GM21825 (cell line): ENCODE results near the gene DCAF17.
"Not testable (repeated sequence)": the region's sequence is repeated elsewhere in the genome, so short reads cannot be mapped to it uniquely, and the experiment has no call there.

Experiments
- ATAC-seq: cut with Tn5 transposase; IDR thresholded peaks from one replicate; pipeline ENCODE4 v1.9.1; 2021; ENCODE audit warnings: mild to moderate bottlenecking, moderate library complexity; ENCODE audit not compliant: unreplicated experiment

Gene DCAF17

DNA sequence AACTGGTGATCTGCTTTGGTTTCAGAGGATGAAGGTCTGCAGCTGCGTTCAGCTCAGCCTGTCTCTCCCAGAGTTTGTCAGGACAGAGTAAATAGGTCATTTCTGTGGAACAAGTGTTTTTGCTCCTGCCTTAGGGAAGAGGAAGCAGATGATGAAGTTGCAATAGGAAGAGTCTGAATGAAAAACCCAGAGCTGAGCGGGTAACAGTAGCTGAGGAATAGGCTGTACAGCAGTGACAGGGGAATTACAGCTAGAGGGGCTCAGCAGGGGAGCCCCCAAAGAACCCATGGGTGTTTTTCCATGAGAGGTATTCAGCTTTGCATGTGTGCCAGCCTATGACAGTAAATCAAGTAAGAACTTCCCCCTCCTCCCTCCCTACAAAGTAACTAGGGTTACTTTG is 78.0 kb downstream of the DCAF17 start:
- no peak for ATAC-seq

DNA sequence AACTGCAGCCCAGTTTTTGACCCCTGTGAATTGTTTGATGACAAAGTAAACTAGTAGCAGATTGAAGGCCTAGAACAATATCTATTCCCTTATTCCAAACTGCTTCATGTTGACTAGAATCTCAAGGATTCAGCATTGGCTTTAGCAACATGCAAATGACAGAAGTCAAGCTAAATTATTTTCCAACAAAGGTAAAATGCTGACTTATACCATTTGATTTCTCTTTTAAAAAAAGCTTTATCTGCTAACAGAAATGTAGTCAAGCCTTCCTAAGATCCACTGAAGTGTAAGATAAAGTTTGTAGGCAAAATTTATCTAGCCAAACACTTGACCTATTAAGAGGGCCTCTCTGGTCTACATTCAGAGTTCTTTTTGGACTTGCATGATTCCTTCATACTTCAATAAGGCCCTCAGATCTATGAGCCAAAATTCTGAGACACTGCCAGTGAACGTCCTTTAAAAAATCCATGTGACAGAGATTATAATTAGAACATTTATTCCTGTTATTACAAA is 78.7 kb downstream of the DCAF17 start:
- no peak for ATAC-seq

DNA sequence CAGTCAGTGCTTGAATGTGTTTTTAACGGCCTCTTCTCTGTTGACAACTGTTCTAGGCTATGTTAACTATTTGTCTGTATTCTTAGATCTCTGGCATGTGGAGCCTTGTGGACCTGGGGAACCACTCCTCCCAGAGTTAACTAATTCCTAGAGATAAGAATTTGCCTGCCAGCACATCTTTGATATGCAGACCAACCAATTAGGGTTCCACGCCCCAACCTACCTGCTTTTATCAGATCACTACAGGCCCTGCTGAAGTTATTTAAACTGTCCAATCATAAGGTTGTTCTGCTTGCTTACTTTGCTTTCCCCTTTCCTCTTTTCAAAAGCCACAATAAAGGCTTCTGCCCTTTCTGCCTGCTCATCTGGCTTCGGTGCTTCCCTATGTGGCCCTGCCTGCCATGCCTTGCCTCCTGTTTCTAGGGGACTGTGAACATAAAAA is 79.7 kb downstream of the DCAF17 start:
- ATAC-seq, result peak; percentile 46

DNA sequence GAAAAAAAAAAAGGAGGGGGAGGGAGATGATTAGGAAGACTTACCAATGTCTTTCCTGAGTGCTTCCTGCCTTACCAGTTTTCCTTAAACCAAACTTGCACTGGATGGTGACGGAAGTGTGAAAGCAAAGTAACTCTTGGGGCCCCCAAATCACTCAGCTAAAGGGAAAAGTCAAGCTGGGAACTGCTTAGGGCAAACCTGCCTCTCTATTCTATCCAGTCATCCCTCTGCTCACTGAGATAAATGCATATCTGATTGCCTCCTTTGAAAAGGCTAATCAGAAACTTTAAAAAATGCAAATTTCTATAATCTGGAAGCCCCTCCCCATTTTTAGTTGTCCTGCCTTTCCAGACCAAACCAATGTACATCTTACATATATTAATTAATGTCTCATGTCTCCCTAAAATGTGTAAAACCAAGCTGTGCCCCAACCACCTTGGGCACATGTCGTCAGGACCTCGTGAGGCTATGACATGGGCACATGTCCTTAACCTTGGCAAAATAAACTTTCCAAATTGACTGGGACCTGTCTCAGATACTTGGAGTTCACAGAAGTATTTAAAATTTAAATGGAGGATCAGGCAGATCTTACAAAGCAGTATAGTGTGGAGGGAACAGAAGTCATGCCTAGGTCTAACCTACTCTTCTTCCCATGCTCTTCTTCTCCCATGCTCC is 81.0 kb downstream of the DCAF17 start:
- ATAC-seq, result no peak

DNA sequence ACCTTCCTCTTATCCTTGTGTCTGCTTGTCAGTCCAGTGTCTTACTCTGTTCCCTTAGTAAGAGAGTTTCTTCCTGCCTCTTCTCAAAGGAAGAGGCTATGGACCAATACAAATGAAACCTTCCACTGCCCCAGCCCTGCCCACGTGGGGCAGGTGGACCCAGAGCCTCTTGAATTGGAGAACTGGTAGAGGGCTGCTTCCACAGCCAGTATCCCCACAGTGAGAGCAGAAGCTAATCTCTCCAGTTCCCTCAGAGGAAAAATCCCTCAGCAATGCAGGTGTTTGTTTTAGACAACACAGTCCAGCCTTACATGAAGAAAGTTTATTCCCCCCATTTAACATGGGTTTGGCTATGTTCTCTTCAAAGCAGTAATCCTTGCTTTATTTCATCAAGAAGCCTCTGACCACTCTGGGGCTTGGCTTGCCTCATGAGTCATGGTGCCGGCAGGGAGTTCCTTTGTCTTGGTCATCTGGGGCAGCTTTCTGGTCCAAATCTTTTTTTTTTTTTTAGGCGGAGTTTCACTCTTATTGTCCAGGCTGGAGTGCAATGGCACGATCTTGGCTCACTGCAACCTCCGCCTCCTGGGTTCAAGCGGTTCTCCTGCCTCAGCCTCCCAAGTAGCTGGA is 81.8 kb downstream of the DCAF17 start:
- no peak for ATAC-seq

DNA sequence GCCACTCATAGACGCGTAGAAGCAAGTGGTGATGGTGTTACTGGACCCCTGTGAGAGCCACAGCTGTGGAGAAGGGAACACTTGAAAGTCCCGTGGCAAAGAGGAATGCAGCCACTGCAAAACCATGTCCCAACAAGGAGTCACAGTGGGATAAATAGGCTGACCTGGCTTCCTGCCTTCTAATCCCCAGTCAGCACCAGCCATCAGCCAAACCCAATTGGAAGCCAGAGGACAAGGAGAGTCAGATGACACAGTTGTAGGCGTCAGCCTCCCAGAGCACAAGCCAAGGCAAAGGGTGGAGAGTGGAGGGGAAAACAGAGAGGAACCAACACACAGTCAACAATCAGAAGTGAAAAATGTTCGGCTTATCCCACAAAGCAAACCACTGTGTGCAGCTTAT is 82.8 kb downstream of the DCAF17 start:
- ATAC-seq, result no peak

DNA sequence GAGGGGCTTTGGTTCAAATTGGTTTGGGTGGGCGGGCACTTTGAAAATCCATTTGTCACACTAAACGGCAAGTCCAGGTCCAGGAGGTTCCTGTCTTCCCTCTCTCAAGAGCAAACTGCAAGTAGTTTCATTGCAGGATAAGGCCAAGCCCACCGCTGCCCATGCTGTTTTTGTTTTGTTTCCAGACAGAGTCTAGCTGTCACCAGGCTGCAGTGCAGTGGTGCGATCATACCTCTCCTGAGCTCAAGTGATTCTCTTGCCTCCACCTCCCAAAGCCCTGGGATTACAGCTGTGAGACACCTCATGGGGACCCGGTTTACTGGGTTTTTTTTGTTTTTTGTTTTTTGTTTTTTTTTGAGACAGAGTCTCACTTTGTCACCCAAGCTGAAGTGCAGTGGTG is 86.4 kb downstream of the DCAF17 start:
- no peak for ATAC-seq

DNA sequence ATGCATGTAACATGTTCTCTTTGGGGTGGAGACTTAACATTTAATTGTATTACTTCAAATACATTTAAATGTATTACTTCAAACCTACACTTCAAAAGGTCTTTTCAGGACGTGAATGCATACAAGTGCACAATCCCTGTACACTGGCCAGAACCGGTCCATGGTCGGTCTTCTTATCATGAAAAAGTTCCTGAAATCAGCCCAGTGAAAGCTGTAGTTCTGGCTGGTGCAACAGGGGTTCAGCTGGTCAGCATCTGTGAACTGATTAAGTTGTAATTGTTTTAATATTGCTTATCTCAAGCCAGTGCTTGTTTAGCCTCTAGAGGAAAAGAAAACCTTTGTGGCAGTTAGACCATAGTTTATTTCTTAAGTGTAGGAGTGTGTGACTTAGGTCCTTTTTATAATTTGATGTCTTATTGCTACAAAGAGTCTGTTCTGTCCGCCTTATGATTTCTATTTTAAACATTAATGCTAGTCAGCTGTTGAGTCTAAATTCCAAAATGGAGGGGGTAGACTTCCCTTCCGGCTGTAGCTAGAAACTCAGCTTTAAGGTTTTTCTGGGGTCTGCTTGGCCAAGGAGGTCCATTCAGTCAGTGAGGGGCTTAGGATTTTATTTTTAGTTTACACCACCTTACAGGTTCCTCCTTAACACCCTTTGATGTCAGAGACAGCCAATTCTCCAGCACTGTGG is 87.5 kb downstream of the DCAF17 start:
- no peak for ATAC-seq

DNA sequence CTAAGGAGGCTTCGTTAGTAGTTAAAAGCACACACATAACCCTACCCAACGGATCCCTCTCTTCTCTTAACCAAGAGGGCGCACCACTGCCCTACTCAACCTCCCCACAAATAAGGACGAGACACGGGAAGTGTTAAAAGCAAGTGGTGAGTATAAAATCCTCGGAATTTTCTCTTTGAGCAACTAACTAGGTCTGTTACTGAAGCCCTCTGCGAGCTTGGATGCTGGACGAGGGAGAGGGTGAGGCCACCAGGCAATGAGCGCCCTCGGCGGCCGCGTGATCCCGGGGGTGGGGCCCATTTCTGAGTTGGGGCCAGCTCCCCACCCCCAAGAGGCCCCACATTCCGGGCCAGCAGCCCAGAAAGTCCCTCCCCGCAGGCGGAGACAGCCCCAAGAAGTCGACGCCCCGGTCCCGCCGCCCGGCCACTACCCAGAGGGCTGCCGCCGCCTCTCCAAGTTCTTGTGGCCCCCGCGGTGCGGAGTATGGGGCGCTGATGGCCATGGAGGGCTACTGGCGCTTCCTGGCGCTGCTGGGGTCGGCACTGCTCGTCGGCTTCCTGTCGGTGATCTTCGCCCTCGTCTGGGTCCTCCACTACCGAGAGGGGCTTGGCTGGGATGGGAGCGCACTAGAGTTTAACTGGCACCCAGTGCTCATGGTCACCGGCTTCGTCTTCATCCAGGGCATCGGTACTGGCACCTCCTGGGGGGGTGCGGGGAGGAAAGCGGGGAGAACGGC is 88.2 kb downstream of the DCAF17 start, which contains the start of gene CYBRD1:
TSS of gene CYBRD1 (plus strand) at position 423 of the 736 bp plus-strand sequence. CDS start at position 495, 72 bp downstream.
- ATAC-seq, result peak; percentile 44

DNA sequence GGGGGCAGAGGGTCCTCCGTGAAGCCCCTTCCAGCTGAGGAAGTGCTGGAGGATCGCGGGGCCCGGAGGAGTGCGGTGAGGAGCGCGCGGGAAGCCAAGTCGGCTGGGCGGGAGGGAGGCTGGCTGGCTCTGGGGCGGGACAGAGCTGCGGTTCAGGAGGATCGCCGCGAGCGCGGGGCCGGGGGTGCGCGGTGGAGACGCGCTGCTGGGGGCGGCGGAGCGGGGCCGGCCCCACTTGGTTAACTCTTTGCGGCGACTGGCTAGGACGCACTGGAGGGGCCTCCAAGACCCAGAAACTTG is 88.7 kb downstream of the DCAF17 start:
- ATAC-seq, result peak; percentile 32

DNA sequence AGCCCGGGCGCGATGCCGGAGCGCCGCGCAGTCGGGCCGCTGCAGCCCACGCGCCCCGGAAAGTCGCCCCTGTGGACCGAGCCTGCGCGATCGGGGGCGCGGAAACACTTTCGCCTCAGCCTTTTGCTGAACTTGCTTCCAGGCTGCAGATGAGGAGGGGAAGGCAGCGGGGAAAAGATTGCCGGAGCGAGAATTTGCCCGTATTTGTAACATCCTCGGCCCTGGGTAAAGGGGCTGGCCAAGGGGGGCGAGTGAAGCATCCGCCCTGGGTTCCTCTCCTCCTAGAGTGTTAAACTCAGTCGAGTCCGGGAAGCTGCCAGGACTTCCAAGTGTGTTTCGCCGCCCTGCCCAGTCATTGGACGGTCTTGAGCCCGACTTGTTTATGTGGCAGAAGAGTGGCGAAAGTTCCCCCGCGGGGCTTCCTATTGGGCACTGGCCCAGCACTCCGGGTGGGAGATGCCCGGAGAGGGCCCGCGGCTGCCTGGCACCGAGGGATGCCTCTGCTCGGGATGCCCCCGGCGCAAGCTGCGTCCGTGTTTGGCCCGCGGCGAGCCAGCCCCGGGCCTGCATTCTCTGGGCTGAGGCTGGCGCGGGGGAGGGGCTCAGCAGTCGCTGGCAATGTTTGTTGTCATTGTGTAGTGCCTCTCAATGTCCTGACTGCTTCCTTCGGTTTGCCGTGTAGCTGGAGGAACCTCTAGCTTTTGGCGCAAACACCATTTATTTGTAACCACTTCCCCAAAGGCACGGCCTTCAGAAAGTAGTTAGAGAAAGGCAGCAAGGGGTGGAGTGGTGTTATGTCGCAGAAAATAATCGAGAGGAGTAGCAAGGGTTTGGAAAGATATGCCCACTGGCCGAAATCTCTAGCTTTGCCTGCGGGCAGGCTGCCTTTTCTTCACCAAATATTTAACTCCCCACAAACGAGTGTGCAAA is 89.3 kb downstream of the DCAF17 start:
- peak; percentile 43 for ATAC-seq

DNA sequence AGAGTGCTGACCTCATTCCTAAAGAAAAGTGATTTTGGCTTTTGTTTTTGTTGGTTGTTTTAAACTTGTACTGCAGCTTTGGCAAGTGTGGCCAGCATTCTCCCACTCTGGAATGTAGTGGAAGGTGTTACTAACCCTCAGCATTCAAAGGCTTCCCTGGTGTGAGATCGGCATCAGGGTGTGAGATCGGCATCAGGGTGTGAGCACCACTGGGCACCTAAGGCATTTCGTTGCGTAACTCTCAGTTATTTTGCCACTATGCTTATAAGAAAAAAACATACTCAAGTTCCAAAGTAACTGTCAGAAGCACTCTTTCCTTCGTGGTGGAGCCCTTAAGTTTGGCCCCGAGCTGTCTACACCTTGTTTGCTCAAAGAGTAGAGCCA is 90.0 kb downstream of the DCAF17 start:
- no peak for ATAC-seq

DNA sequence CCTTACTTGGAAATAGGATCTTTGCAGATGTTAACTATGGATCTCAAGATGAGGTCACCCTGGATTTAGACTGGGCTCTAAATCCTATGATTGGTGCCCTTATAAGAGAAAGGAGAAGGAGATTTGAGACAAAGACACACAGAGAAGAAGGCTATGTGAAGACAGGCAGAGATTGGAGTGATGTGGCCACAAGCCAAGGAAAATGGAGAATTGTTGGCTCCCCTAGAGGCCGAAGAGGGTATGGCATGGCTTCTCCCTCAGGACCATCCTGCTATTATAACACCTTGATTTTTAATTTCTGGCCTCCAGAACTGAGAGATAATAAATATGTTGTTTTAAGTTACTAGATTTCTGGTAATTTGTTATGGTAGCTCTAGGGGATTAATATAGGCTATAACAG is 95.9 kb downstream of the DCAF17 start:
- ATAC-seq, result no peak

DNA sequence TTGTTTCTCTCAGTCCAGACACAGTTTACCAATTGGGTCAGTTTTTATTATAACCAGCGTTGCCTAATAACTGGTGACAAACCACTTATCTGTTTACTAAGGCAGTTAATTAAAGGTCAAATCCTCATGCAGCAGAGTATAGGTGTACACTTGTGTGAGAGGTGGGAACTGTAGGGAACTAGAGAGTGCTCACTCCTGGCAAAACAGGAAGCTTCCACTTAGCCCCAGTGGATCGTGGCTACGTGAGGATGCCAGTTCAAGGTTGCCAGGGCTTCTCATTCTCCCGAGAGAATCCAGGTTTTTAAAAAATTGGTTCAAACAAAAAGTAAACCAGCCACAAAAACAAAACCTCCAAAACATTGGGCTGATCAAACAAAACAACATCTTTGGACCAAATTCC is 96.4 kb downstream of the DCAF17 start:
- ATAC-seq, result no peak

DNA sequence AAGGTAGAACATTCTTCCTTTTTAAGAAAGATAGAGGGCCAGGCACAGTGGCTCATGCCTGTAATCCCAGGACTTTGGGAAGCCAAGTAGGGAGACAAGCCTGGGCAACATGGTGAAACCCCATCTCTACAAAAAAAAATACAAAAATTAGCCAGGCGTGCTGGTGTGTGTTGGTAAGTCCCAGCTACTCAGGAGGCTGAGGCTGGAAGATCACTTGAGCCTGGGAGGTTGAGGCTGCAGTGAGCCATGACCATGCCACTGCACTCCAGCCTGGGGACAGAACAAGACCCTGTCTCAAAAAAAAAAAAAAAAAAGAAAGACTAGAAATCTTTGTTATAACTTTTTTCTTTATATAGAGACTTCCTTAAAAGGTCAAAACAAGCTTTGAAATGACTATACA is 96.8 kb downstream of the DCAF17 start:
- ATAC-seq, result not testable (repeated sequence)

DNA sequence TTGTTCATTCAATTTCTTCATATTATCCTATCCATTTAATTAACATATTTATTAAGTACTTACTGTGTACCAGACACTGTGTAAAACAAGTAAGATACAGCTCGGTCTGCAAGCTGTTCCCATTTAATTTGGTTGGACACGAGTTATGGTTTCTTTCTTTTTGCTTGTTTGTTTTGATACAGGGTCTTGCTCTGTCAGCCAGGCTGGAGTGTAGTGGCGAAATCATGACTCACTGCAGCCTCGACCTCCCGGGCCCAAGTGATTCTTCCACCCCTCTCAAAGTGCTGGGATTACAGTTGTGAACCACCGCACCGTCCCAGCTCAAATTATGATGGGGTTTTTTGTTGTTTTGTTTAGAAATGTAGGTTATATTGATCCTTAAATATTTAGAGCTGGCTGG is 97.3 kb downstream of the DCAF17 start:
- ATAC-seq, result no peak

DNA sequence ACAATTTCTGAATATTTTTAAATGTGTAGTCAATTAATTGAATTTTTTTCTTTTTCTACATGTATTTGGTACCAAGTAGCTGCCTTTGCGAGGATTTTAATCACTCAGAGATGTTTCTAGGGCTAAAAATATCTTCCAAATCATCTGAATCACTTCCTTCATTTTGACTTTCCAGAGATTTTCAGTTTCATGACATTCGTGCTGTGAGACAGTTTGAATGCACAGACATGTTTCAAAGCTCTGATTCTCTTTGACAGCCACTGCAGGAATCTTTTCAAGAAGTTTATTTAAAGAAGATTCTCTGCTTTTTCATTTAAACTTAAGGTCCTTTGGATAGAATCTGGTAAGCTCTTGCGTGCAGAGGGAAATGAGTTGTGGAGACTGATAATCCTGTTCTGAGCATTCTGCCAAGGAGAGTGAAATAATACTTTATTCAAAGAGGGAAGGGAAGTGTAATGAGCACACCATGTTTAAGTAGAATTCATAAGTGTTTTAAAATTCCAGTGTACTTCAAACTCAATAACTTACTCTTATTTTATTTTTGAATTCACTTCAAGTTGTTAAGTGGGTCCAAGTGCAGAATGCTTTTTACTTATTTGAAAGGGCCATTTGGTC is 97.9 kb downstream of the DCAF17 start:
- no peak for ATAC-seq

DNA sequence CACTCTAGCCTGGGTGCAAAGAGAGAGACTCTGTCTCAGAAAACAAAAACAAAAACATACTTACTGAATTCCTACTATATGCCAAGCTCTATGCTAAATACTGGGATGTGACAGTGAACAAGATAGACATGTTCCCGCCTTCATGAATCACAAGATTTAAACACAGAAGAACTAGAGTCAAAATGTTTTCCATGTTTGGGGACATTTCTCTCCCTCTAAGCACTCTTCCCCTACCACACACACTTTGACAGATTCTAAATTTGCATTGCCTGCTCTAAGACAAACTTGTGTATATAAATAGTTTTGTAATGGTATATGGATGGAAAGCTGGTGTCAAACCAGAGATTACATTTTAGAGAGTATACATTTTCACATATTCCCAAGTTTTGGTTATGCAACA is 99.3 kb downstream of the DCAF17 start:
- ATAC-seq, result no peak
